A673 (cell line): ENCODE measurements around the gene CAPN2. TPM values are rescaled to one million over a fixed set of nuclear protein-coding genes. Genes with fewer than 3 reads are reported as not detected.

Experiments used
- BruUV-seq: library from RNA; stranded (reverse); fragments of 400-500 nt; replicated peaks from 2 replicates; lab custom pipeline; 2021; lab: Mats Ljungman, UMichigan
- CTCF ChIA-PET: fragments of 300-600 bp; sonication (Branson Sonifier 250); formaldehyde crosslinking; loops from one replicate; lab custom pipeline; 2022; ENCODE audit warnings: antibody characterized with exemption; lab: Charles Lee
- POLR2A ChIA-PET: fragments of 300-600 bp; sonication (Branson Sonifier 250); formaldehyde crosslinking; loops from one replicate; lab custom pipeline; 2022; ENCODE audit warnings: antibody characterized with exemption; ENCODE audit not compliant: low non-redundant PET; lab: Charles Lee
- DNase-seq: peaks from one replicate; pipeline ENCODE4 v3.0.0-alpha.2; 2015; ENCODE audit warnings: low spot score
- H3K27ac ChIP-seq: fragments of 200-600 bp; sonication (generic); 2 replicates; pipeline ENCODE4 v1.5.1; 2016; ENCODE audit warnings: mixed run types, low read depth, mild to moderate bottlenecking, mixed read lengths, antibody characterized with exemption, low read length; ENCODE audit not compliant: poor library complexity, severe bottlenecking
- H3K27me3 ChIP-seq: fragments of 200-600 bp; sonication (generic); replicated peaks from 2 replicates; pipeline ENCODE4 v1.6.1; 2017; ENCODE audit warnings: mixed run types, low read depth, mild to moderate bottlenecking, mixed read lengths, antibody characterized with exemption, low read length; ENCODE audit not compliant: insufficient read depth, poor library complexity
- H3K36me3 ChIP-seq: fragments of 200-600 bp; sonication (generic); 2 replicates; pipeline ENCODE4 v1.6.1; 2016; ENCODE audit warnings: mixed run types, mild to moderate bottlenecking, mixed read lengths, antibody characterized with exemption, low read length; ENCODE audit not compliant: insufficient read depth, poor library complexity, severe bottlenecking
- H3K4me1 ChIP-seq: fragments of 200-600 bp; sonication (generic); 2 replicates; pipeline ENCODE4 v1.6.1; 2017; ENCODE audit warnings: mixed run types, mild to moderate bottlenecking, mixed read lengths, antibody characterized with exemption, low read length; ENCODE audit not compliant: insufficient read depth, poor library complexity, severe bottlenecking
- H3K4me3 ChIP-seq: fragments of 200-600 bp; sonication (generic); 2 replicates; pipeline ENCODE4 v1.5.1; 2016; ENCODE audit warnings: low read depth, mixed run types, mild to moderate bottlenecking, mixed read lengths, low read length; ENCODE audit not compliant: poor library complexity, severe bottlenecking
- H3K9me3 ChIP-seq: fragments of 200-600 bp; sonication (generic); 2 replicates; pipeline ENCODE4 v1.6.1; 2016; ENCODE audit warnings: mixed run types, low read depth, mild to moderate bottlenecking, mixed read lengths, antibody characterized with exemption, low read length; ENCODE audit not compliant: poor library complexity, severe bottlenecking
- EZH2 ChIP-seq: fragments of 200-600 bp; sonication (generic); IDR thresholded peaks from 2 replicates; pipeline ENCODE4 v1.6.1; 2017; ENCODE audit warnings: borderline replicate concordance, low read depth, mild to moderate bottlenecking, mixed read lengths, antibody characterized with exemption, low read length; ENCODE audit not compliant: poor library complexity, severe bottlenecking
- intact Hi-C: fragments of 100-400 bp; cut with micrococcal nuclease; formaldehyde crosslinking; loops from one replicate; pipeline ENCODE4 v1.10.0; 2022; ENCODE audit not compliant: unreplicated experiment
- total RNA-seq: library from RNA; stranded (reverse); gene quantifications from 2 replicates; pipeline ENCODE4 v1.2.3, GENCODE V29; 2021
- TF ChIP-seq, protein P1 (sequence below): fragments of 300-800, 200-600 bp; sonication (generic); conservative IDR thresholded peaks from 2 replicates; pipeline ENCODE4 v1.5.1; 2017; ENCODE audit warnings: low read depth, mild to moderate bottlenecking, antibody characterized with exemption, low read length, moderate library complexity, mixed read lengths

Gene CAPN2
- total RNA-seq, 1 experiment from 2014 or later, result 137 TPM

DNA sequence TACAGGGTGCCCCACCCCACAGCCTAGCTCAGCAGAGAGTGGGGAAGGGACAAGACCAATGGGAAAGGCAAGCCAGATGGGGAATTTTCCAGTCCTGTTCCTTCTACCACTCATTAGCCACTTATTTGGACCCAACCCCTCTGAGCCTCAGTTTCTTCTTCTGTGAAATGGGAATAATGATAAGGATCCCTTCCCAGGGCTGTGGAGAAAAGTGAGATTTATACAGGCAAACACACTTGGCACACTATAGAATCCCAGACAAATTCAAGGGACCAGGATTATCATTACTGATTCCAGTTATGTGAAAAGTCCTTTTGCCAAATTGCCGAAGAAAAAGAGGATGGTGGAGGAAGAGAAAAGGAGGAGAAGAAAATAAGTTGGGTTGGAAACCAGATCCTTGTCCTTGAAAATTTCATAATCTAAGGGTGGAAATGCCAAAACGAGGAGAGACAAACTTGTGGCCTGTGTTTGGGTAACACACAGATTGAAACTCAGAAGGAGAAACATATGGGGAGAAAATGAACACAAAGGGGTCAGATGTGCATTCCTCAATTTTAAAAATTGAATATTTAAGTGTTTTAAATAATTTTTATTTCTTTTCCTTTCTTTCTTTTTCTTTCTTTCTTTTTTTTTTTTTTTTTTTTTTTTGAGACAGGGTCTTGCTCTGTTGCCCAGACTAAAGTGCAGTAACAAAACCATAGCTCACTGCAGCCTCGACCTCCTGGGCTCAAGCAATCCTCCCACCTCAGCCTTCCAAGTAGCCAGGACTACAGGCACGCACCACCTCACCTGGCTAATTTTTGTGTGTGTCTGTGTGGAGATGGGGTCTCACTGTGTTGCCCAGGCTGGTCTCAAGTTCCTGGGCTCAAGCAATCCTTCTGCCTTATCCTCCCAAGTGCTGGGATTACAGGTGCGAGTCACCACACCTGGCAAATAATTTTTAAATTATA, 9.6 kb downstream of the CAPN2 start:
- Histone ChIP-seq H3K4me3 (no peak overlapping the region), H3K27ac (peak overlapping the region; percentile 17), H3K4me1 (peaks cover 26% of the 10 kb centered on the region), H3K9me3 (no peaks in the 10 kb centered on the region), H3K36me3 (peaks cover 34% of the 10 kb centered on the region), H3K27me3 (no peaks in the 10 kb centered on the region)
- no peak for DNase-seq
- no peak for TF ChIP-seq EZH2
- TF ChIP-seq, protein P1, sequence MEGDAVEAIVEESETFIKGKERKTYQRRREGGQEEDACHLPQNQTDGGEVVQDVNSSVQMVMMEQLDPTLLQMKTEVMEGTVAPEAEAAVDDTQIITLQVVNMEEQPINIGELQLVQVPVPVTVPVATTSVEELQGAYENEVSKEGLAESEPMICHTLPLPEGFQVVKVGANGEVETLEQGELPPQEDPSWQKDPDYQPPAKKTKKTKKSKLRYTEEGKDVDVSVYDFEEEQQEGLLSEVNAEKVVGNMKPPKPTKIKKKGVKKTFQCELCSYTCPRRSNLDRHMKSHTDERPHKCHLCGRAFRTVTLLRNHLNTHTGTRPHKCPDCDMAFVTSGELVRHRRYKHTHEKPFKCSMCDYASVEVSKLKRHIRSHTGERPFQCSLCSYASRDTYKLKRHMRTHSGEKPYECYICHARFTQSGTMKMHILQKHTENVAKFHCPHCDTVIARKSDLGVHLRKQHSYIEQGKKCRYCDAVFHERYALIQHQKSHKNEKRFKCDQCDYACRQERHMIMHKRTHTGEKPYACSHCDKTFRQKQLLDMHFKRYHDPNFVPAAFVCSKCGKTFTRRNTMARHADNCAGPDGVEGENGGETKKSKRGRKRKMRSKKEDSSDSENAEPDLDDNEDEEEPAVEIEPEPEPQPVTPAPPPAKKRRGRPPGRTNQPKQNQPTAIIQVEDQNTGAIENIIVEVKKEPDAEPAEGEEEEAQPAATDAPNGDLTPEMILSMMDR, result no peak
- no TSS peak for BruUV-seq
- ChIA-PET POLR2A (no interaction called here), CTCF (no interaction called here)
- intact Hi-C loops, result no loop called here

DNA sequence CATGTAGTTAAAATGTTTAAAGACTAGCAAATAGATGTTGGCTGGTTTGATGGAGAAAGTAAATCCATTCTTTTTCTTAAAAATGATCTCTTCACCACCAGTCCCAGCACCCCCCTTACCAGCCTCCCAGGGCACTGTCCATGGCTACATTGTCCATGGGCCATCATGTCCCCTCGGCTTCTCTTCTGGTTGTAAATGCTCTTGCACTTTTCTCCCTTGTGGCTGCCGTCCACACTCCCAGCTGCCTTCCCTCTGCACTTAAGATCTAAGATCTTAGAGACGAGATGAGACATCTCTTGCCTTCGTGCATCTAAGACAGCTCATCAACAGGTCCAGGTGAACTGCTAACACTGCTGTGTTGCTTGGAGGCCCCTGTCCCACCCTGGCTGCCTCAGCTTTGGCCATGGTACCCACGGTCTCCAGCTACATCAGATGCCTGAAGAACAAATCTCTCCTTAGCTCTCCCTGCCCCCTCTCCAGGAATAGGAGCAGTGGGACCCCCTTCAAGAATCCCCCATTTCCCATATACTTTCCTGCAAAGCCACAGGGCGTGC, 11.1 kb downstream of the CAPN2 start:
- intact Hi-C loops, result no loop called here
- ChIA-PET CTCF (no interaction called here), POLR2A (no interaction called here)
- Histone ChIP-seq H3K27me3 (no peaks in the 10 kb centered on the region), H3K4me1 (peaks cover 32% of the 10 kb centered on the region), H3K9me3 (no peaks in the 10 kb centered on the region), H3K4me3 (no peak overlapping the region), H3K27ac (peak overlapping the region; percentile 61), H3K36me3 (peaks cover 37% of the 10 kb centered on the region)
- DNase-seq, result no peak
- TF ChIP-seq, protein P1, result no peak
- TF ChIP-seq EZH2, result no peak
- BruUV-seq, result no TSS peak

DNA sequence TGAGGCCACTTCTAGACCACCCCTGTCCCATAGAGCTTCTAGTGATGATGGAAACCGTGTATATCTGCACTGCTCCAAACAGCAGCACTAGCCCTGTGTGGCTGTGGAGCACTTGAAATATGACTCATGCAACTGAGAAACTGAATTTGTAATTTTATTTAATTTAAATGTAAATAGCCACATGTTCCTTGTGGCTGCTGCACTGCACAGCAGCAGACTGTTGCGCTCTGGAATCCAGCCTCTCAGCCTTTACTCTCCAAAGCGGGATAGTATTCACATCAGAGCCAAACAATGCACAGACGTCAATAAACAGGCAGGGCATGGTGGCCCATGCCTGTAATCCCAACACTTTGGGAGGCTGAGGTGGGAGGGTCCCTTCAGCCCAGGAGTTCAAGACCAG, 12.0 kb downstream of the CAPN2 start:
- Histone ChIP-seq H3K36me3 (peaks cover 30% of the 10 kb centered on the region), H3K4me3 (no peak overlapping the region), H3K4me1 (peaks cover 32% of the 10 kb centered on the region), H3K9me3 (no peaks in the 10 kb centered on the region), H3K27ac (peak overlapping the region; percentile 61), H3K27me3 (no peaks in the 10 kb centered on the region)
- DNase-seq, result peak; percentile 42
- ChIA-PET POLR2A (no interaction called here), CTCF (no interaction called here)
- no peak for TF ChIP-seq EZH2
- TF ChIP-seq, protein P1, result no peak
- BruUV-seq, result no TSS peak
- intact Hi-C loops, result no loop called here
